GM13976 (cell line): ENCODE data around the gene SYT1.

ENCODE experiments used
- DNase-seq: peaks from one replicate; pipeline ENCODE4 v3.0.0; 2012; ENCODE audit warnings: low spot score
- in situ Hi-C: fragments of 300-500 bp; cut with MboI; formaldehyde crosslinking; loops from one replicate; pipeline ENCODE4 v1.12.0; 2022; ENCODE audit warnings: low sequenced_read_pairs, mixed read lengths, inconsistent platforms; ENCODE audit not compliant: unreplicated experiment
- TF ChIP-seq, protein P1 (sequence below): IDR thresholded peaks from 2 replicates; pipeline ENCODE4 v1.5.1; 2012; ENCODE audit warnings: borderline replicate concordance, mild to moderate bottlenecking; ENCODE audit not compliant: insufficient read depth; ENCODE audit errors: extremely low read depth, missing control alignments, control extremely low read depth

Gene SYT1

DNA sequence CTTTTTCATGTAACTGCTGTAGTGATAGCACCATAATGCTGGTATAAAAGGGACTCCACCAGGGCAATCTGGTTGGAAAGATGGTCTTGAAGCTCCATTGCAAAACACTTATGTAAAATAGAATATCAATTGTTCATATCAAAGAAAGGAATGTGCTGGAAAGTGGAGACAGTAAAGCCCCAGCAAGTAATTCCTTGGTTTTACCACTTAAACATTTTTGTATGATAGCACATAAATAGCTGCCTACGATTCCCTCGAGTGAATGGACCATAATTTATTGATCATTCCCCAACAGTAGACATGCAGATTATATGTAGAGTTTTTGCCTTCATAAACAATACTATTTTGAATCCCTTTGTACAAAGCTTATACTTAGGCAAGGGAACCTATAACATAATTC lies 550.7 kb downstream of the SYT1 start:
- TF ChIP-seq, protein P1, sequence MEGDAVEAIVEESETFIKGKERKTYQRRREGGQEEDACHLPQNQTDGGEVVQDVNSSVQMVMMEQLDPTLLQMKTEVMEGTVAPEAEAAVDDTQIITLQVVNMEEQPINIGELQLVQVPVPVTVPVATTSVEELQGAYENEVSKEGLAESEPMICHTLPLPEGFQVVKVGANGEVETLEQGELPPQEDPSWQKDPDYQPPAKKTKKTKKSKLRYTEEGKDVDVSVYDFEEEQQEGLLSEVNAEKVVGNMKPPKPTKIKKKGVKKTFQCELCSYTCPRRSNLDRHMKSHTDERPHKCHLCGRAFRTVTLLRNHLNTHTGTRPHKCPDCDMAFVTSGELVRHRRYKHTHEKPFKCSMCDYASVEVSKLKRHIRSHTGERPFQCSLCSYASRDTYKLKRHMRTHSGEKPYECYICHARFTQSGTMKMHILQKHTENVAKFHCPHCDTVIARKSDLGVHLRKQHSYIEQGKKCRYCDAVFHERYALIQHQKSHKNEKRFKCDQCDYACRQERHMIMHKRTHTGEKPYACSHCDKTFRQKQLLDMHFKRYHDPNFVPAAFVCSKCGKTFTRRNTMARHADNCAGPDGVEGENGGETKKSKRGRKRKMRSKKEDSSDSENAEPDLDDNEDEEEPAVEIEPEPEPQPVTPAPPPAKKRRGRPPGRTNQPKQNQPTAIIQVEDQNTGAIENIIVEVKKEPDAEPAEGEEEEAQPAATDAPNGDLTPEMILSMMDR, result no peak
- in situ Hi-C loops, result no loop called here
- DNase-seq, result no peak

DNA sequence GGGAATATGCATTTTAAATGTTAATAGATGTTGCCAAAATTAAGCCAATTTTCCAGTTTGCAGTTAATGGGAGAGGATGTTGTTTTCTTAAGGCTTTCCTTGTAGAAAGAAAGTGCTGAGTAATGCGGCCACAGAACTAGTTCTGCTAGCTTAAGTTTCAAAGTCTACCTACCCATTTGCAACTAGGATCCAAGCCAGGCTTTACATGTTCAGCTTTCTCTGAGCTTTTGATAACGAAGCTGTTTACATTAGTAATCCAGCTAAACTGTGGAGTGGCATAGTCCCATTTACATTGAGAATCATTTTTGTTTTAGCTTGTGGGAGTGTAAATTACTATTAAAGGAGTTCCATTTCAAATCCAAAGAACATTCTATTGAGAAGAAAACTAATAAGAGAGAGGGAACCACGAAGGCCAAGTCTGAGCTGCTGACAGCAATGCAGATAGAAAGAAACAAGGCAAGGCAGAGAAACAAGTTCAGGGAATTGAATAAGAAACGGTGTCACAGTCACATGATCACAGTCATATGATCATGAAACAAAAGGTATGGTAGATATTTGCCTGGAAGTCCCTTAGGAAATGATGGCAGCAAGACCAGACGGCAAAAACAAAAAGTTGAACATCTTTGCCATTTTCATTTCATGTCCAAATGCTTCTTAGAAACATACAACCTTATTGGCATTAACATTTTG lies 551.3 kb downstream of the SYT1 start:
- TF ChIP-seq, protein P1, result no peak
- no peak for DNase-seq
- in situ Hi-C loops, result no loop called here

DNA sequence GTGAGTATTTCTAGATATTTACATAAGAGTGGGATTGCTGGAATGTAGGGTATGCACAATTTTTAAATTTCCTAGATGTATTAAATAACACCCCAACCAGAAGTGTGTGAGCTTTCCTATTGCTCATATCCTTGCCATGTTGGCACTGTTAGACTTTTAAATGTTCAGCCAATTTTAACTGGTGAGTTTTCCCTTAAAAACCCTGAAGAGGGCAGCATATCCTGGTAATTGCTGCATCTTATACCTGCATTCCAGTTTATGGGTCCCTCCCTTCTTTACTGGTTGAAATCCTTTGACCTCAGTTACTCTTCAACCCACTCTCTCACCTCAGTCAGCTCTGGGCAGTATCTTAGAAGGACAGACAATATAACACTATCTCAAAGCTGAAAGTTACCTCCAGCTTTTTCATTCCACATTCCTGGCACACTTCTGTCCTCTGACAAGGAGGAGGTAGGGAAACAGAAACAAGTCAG lies 555.6 kb downstream of the SYT1 start:
- no peak for DNase-seq
- in situ Hi-C loops, result no loop called here
- TF ChIP-seq, protein P1, result no peak

DNA sequence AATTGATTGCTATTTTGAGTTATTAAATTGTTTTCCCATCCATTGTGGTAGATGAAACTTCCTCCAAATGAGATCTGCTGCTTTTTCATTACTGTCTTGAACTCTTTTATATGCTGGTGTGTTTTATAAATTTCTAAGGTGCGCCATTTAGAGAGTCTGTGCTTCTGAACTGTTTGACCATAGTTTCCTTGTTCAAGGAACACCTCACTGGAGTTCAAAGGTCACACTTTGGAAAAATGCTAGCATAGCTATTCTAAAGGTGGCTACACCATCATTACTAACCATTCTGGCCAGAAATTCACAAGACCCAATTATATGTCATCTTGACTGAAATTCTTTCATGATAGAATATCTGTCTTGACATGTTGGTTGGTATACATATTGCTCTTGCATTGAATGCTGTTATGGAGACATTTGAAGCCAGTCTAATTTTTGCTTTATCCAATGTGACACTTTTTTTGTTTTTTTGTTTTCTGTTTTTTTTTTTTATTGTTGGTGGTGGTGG lies 556.7 kb downstream of the SYT1 start:
- in situ Hi-C loops, result no loop called here
- TF ChIP-seq, protein P1, result no peak
- DNase-seq, result no peak

DNA sequence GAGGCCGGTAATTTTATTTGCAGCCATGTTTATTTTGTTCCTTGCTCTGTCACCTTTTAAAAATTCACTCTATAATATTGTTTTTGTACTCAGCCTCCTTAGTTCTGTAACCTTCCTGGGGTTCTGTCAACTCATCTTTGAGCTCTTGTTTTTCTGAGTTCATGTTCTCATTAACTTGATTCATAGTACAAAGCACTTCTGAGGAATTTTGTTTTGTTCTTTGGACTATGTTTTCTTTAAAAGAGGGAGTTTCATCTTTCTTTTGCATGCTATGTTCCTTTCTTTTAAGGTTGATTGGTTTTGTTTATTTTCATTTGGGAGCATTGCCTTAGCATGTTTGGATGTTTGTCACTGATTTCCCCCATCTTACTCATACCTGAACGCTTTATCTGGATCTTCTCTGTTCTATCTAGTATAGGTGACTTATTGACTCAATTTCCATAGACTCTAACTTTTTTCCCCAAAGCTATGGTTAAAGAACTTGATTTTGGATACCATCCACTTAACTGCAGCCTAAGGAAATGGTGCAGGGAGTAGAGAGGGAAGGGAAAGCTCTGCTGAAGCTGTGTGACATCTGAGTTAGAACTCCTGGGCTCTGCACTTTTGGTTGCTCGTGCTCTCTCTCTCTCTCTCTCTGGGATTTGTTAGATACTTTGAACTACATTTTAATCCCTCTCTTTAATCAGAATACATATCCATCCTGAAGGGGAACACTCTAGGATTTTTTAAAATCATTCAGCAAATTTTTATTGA lies 557.7 kb downstream of the SYT1 start:
- TF ChIP-seq, protein P1, result no peak
- no peak for DNase-seq
- in situ Hi-C loops, result no loop called here

DNA sequence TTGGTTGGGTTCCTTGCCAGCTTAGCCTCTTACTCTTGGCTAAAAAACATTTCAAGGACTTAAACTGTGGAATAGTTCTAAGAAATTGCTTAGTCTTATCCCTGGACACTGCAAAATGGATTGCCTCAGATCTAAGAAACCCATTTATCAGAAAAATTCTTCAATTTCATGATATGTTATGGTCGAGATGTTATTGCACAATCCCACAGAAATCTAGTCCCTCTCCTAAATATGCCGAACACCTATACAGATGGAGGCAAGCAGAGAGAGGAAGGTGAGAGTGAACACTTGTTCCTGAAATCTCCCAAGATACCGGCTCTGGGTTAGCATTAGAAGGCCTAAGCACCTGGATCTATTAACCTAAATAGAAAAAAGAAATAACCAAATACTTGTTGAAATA lies 559.0 kb downstream of the SYT1 start:
- no peak for DNase-seq
- in situ Hi-C loops, result no loop called here
- TF ChIP-seq, protein P1, result no peak
